ENCODE measurements around the gene SLC25A42. TPM values are rescaled to one million over a fixed set of nuclear protein-coding genes. Genes with fewer than 3 reads are reported as not detected.

Gene SLC25A42
- total RNA-seq, 2 experiments from 2014 or later = 6.7 to 8.5 TPM

DNA sequence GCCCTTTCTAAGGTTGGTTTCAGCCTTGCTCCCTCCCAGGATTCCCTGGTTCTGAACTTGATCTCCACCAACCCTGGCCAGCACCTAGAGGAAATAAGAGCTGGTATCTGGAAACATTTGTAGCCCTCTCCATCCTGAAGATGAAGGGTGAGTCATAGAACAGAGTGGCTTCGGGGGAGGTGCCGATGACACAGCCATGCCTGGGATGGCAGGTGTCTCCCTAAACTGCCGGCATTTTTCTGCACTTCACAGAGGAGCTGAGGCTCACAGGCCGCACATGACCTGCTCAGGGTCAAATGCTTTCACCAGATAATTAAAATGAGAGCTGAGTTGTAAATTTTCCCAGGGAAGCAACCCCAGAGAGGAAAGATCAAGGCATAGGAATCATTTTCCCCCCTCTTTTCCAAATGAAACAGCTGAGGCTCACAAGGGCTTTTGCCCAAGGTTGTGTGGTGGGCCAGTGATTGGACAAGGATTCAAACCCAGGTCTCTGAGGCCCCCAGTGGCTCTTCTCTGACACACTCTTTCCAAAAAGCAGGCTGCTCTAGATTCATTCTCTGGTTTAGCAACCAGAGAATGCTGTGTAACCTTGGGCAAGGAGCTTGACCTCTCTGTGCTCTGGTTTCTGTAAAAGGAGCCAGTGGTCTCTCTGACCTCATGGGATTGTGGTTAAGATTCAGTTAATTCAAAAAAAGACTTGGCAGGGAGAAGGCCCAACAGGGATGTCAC is 1.2 kb upstream of the SLC25A42 start:
- H3K4me1 Mint-ChIP-seq (ENCODE audit: low read depth) = peaks cover 39% of the 10 kb centered on the region
- H3K9me3 Mint-ChIP-seq = no peaks in the 10 kb centered on the region
- no peaks in the 10 kb centered on the region for H3K27me3 Mint-ChIP-seq (ENCODE audit: low read depth)
- peak; percentile 42 for DNase-seq
- peak overlapping the region; percentile 83 for H3K27ac Mint-ChIP-seq
- intact Hi-C loops (cut with micrococcal nuclease) = loop anchor here (1.0 to 2.0 kb wide), 9 partner anchors 29 to 540 kb away; partner anchors contain the start of genes ARMC6, BORCS8, COPE and DDX49
- peak overlapping the region; percentile 85 for H3K4me3 Mint-ChIP-seq
- H3K36me3 Mint-ChIP-seq (ENCODE audit: low read depth) = peaks cover 6% of the 10 kb centered on the region
- CTCF ChIA-PET = interaction anchor here (0.8 to 1.7 kb wide), 5 partner anchors 8 to 83 kb away, joined by 3 to 6 read pairs (median 5); no protein-coding TSS in a partner anchor

DNA sequence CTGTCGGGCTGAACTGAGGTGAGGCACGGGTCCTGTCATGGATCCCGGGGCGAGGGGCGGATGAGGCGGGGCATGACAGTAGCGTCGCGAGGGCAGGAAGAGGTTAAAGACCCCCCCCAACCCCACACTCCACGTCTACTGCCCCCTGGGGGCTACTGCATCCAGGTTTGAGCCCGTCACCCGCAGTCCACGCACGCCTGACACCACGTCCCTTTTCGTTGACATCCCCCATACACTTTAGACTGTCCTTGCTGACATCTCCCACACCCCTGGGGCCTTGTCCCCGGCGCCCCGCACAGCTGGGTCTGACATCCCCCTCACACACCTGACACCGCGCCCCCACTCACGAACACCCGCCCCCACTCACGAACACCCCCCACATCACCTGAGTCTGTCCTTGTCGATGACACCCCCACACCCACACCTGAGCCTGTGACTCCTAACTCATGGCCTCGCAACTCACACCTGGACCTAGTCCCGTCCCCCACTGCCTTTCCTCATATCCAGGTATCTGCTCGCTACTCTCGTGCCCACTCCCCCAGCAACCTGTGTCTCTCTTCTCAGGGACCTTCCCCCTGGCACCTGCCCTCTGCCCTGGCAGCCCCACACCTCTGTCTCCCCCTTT is 416 bp downstream of the SLC25A42 start:
- peaks cover 3% of the 10 kb centered on the region for H3K36me3 Mint-ChIP-seq (ENCODE audit: low read depth)
- no peaks in the 10 kb centered on the region for H3K9me3 Mint-ChIP-seq
- intact Hi-C loops (cut with micrococcal nuclease) = no loop called here
- H3K27me3 Mint-ChIP-seq (ENCODE audit: low read depth) = no peaks in the 10 kb centered on the region
- H3K27ac Mint-ChIP-seq = peak overlapping the region; percentile 72
- H3K4me3 Mint-ChIP-seq = peak overlapping the region; percentile 85
- DNase-seq = no peak
- peaks cover 44% of the 10 kb centered on the region for H3K4me1 Mint-ChIP-seq (ENCODE audit: low read depth)
- CTCF ChIA-PET = interaction anchor here (0.7 to 1.7 kb wide), 3 partner anchors 10 to 27 kb away, joined by 3 to 6 read pairs (median 6); no protein-coding TSS in a partner anchor

DNA sequence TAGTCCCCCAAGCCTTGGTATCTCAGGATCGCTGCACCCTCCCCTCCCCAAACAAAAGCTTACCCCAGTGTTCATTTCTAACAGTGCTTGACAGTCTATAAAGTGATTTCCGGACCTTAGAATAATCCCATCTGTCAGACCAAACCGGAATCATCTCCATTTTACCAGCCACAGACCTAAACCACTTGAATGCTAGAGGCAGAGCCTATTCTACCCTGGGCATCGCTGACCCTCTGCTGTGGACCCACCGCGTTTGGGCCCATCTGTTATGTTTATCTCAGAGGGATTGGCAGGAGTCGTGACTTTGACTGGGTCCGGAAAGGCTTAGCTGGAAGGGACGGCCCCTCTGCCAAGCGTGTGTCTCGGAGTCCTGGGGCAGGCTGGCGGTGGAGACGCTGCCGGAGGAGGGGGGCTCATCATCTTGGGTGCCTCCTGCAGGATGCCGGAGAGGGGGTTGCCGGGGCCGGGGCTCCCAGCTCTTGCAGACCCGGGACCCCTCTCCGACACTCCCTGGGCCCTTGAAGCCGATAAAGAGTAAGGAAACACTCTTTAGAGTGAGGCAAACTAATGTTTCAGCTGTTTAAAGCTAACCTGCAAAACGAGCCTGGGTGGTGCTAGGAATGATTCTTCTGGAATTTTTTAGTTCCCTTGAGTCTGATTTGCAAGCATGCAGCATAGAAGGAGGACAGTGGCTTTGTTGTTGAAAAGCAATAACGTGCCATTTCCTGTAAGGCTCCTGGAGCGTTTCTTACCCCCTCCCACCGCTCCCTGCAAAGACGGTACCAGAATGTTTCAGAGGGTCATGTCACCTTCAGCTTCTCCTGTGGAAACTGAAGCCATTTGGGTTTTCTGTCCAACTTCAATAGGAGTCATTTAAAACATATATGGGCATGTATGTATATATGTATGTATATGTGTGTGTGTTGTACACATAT is 1.3 kb downstream of the SLC25A42 start:
- CTCF ChIA-PET = interaction anchor here (0.6 to 0.7 kb wide), 3 partner anchors 9 to 44 kb away, joined by 3 read pairs; no protein-coding TSS in a partner anchor
- peaks cover under 1% of the 10 kb centered on the region for H3K36me3 Mint-ChIP-seq (ENCODE audit: low read depth)
- intact Hi-C loops (cut with micrococcal nuclease) = no loop called here
- H3K9me3 Mint-ChIP-seq = no peaks in the 10 kb centered on the region
- H3K4me3 Mint-ChIP-seq = peak overlapping the region; percentile 85
- H3K27ac Mint-ChIP-seq = peak overlapping the region; percentile 72
- DNase-seq = peak; percentile 58
- peaks cover 47% of the 10 kb centered on the region for H3K4me1 Mint-ChIP-seq (ENCODE audit: low read depth)
- H3K27me3 Mint-ChIP-seq (ENCODE audit: low read depth) = no peaks in the 10 kb centered on the region

DNA sequence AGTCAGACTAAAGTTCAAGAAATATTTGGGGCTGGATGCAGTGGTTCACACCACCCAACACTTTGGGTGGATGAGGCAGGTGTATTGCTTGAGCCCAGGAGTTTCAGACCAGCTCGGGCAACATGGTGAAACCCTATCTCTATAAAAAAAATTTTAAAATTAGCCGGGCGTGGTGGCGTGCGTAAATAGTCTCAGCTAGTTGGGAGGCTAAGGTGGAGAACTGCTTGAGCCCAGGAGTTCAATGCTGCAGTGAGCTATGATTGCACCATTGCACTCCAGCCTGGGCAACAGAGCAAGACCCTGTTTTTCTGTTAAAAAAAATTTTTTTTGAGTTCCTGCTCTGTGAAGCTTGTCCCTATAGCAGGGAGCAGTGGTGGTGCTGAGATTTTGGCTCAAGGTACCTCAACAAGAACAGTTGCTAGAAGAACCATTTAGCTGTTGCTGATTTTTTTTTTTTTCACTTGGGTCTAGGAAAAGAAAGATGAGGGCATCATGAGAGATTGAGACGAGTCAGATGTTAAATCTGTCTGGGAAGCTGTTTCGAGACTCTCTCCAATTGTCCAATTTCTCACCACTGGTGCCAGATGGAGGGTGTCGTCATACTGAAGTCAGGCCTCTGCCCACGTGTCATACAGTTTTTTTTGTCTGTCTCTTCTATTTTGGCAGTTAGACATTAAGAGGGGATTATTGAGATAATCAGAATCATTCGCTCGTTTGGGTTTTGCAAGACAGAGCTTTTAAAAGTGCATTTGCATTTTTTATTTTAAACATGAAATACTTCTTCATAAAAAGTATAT is 3.7 kb downstream of the SLC25A42 start:
- DNase-seq = no peak
- Mint-ChIP-seq H3K9me3 (no peaks in the 10 kb centered on the region), H3K4me1 (ENCODE audit: low read depth) (peaks cover 44% of the 10 kb centered on the region), H3K36me3 (ENCODE audit: low read depth) (peaks cover 5% of the 10 kb centered on the region), H3K27me3 (ENCODE audit: low read depth) (no peaks in the 10 kb centered on the region), H3K4me3 (no peak overlapping the region), H3K27ac (no peak overlapping the region)
- CTCF ChIA-PET = interaction anchor here (0.6 to 1.8 kb wide), 5 partner anchors 13 to 221 kb away, joined by 3 to 6 read pairs (median 4); no protein-coding TSS in a partner anchor
- intact Hi-C loops (cut with micrococcal nuclease) = no loop called here

DNA sequence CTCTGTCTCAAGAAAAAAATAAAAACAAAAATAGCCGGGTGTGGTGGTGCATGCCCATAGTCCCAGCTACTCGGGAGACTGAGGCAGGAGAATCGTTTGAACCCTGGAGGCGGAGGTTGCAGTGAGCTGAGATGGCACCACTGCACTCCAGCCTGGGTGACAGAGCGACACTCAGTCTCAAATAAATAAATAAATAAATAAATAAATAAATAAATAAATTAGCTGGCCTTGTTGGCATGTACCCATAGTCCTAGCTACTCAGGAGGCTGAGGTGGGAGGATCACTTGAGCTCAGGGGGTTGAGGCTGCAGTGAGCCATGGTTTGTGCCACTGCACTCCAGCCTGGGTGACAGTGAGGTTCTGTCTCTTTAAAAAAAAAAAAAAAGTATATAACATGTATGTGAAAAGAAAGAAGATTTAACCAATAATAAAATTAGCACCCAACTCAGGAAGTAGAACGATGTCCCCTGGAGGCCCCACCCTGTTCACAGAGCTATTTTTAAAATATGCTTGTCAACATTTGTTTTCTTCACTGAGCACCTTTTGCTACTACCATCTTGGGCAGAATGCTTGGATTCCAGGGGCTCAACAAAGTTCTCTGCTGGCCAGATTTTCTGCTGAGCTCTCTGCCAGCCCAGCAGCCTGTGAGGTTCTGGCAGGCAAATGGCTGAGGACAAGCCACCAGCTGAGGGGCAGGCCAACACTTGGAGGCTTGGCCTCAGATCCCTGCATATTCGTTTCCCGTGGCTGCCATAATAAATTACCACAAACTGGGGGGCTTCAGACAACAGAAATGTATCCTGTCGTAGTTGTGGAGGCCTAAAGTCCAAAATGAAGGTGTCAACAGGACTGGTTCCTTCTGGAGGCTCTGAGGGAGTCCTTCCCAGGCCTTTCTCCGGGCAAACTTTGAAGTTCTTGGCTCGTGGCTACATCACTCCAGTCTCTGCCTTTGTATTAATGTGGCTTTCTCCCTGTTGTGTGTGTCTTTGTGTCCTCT is 5.2 kb downstream of the SLC25A42 start:
- H3K4me3 Mint-ChIP-seq = no peak overlapping the region
- CTCF ChIA-PET = interaction anchor here (0.6 to 1.3 kb wide), 5 partner anchors 15 to 497 kb away, joined by 3 to 7 read pairs (median 3); partner anchors contain the start of gene UBA52
- intact Hi-C loops (cut with micrococcal nuclease) = no loop called here
- peaks cover 5% of the 10 kb centered on the region for H3K36me3 Mint-ChIP-seq (ENCODE audit: low read depth)
- H3K9me3 Mint-ChIP-seq = no peaks in the 10 kb centered on the region
- peaks cover 34% of the 10 kb centered on the region for H3K4me1 Mint-ChIP-seq (ENCODE audit: low read depth)
- H3K27me3 Mint-ChIP-seq (ENCODE audit: low read depth) = no peaks in the 10 kb centered on the region
- no peak overlapping the region for H3K27ac Mint-ChIP-seq
- DNase-seq = no peak

DNA sequence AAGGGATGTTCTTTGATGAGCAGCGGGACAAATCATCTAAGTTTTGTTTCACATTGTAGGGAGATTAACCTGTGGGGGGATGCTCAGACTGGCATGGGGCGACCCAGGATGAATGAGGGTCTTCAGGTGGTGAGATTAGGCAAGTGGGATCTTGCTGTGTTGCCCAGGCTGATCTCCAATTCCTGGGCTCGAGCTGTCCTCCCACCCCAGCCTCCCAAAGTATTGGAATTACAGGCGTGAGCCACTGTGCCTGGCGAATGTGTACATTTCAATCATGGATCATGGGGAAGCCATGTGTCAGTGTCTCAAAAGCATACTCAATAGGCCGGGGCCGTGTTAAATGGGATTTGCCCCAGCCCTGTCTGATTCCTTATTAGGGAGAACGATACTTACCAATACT is 8.1 kb downstream of the SLC25A42 start:
- Mint-ChIP-seq H3K4me1 (ENCODE audit: low read depth) (peaks cover 18% of the 10 kb centered on the region), H3K36me3 (ENCODE audit: low read depth) (peaks cover 7% of the 10 kb centered on the region), H3K27ac (no peak overlapping the region), H3K4me3 (no peak overlapping the region), H3K9me3 (no peaks in the 10 kb centered on the region), H3K27me3 (ENCODE audit: low read depth) (no peaks in the 10 kb centered on the region)
- CTCF ChIA-PET = no interaction called here
- intact Hi-C loops (cut with micrococcal nuclease) = no loop called here
- no peak for DNase-seq

DNA sequence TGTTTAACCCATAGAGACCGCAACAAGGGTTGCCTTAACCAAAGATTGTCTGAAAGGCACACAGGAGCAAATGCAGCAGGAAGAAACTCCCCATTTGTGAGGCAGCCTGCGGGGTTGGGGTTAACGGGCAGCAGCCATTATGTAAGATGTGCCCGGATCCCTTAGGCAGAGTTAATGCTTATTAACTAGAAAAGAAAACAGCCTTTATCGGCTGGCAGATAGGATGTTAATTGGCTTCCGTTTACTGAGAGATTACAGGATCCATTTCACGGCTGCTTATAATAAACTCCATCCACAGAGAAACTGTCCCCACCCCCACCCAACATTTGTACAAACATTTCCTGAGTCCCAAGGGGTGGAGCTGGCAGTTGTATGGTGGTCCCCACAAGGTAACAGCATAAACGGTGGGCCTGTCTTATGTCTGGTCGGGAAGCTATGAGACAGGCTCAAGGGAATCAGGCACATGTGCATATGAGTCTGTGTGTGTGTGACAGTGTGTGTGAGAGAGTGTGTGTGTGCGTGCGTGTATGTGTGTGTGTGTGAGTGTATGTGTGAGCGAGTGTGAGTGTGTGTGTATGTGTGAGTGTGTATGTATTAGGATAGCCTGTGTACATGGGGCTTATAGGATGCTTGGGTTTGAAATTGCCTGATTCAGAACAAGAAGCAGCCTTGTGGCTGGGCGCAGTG is 10.5 kb downstream of the SLC25A42 start:
- no peaks in the 10 kb centered on the region for H3K27me3 Mint-ChIP-seq (ENCODE audit: low read depth)
- intact Hi-C loops (cut with micrococcal nuclease) = no loop called here
- CTCF ChIA-PET = interaction anchor here (1.1 to 1.8 kb wide), 2 partner anchors 9 to 100 kb away, joined by 3 to 5 read pairs; no protein-coding TSS in a partner anchor
- peaks cover 8% of the 10 kb centered on the region for H3K36me3 Mint-ChIP-seq (ENCODE audit: low read depth)
- H3K4me1 Mint-ChIP-seq (ENCODE audit: low read depth) = peaks cover 7% of the 10 kb centered on the region
- H3K9me3 Mint-ChIP-seq = no peaks in the 10 kb centered on the region
- H3K4me3 Mint-ChIP-seq = no peak overlapping the region
- H3K27ac Mint-ChIP-seq = no peak overlapping the region
- no peak for DNase-seq

DNA sequence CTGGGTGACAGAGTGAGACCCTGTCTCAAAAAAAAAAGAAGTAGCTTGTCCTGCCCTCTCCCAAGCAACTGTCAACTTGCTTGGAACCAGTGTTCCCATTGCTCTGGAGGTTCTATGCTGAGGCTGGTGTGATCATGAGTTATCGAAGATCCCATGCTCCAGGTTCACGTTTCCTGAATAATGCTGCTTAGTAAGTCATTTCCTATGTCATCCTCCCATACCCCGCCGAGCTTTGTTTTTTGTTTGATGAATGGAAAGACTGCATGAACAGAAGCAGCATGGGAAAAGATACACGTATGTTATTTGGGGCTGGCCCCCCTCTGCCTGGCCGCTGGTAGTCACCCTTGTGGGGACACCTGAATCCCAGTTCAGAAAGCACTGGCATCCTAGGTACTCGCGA is 11.3 kb downstream of the SLC25A42 start:
- intact Hi-C loops (cut with micrococcal nuclease) = no loop called here
- Mint-ChIP-seq H3K4me3 (no peak overlapping the region), H3K9me3 (no peaks in the 10 kb centered on the region), H3K27me3 (ENCODE audit: low read depth) (no peaks in the 10 kb centered on the region), H3K36me3 (ENCODE audit: low read depth) (peaks cover 8% of the 10 kb centered on the region), H3K4me1 (ENCODE audit: low read depth) (peaks cover 5% of the 10 kb centered on the region), H3K27ac (no peak overlapping the region)
- DNase-seq = no peak
- CTCF ChIA-PET = interaction anchor here (1.1 kb wide), 1 partner anchor 10 kb away, joined by 3 read pairs; no protein-coding TSS in a partner anchor

DNA sequence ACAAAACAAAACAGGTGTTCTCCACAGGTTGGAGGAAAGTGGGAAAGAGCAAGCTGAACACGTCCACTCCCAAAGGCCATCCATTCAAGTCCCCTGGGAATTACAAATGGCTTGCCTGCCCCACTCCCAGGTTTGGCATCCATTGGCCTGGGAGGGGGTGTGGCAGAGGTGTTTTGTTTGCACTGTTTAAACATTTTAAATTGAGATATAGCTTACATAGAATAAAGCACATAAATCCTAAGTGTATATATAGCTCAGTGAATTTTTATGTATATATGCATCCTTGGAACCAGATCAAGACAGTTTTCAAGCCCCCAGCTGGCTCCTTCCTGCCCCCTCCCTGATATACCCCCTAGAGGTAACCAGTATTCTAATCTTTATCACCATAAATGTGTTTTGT is 12.7 kb downstream of the SLC25A42 start:
- CTCF ChIA-PET = interaction anchor here (0.7 kb wide), 2 partner anchors 22 to 23 kb away, joined by 3 read pairs; no protein-coding TSS in a partner anchor
- Mint-ChIP-seq H3K27ac (no peak overlapping the region), H3K4me1 (ENCODE audit: low read depth) (peaks cover 5% of the 10 kb centered on the region), H3K36me3 (ENCODE audit: low read depth) (peaks cover 6% of the 10 kb centered on the region), H3K4me3 (no peak overlapping the region), H3K27me3 (ENCODE audit: low read depth) (no peaks in the 10 kb centered on the region), H3K9me3 (no peaks in the 10 kb centered on the region)
- no peak for DNase-seq
- intact Hi-C loops (cut with micrococcal nuclease) = no loop called here

DNA sequence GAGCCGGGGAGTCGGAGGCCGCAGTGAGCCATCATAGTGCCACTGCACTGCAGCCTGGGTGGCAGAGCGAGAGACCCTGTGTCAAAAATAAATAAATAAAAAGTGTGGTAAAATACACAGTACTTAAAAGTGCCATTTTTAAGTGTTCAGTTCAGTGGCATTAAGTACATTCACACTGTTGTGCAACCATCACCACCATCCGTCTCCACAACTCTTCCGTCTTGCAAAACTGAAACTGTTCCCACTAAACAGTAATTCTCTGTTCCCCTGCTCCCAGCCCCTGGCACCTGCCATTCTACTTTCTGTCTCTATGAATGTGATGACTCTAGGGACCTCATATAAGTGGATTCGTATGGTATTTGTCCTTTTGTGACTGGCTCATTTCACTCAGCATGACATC is 13.3 kb downstream of the SLC25A42 start:
- peaks cover 3% of the 10 kb centered on the region for H3K36me3 Mint-ChIP-seq (ENCODE audit: low read depth)
- intact Hi-C loops (cut with micrococcal nuclease) = no loop called here
- no peak for DNase-seq
- peaks cover 5% of the 10 kb centered on the region for H3K4me1 Mint-ChIP-seq (ENCODE audit: low read depth)
- CTCF ChIA-PET = interaction anchor here (0.7 kb wide), 1 partner anchor 23 kb away, joined by 3 read pairs; no protein-coding TSS in a partner anchor
- H3K9me3 Mint-ChIP-seq = no peaks in the 10 kb centered on the region
- H3K4me3 Mint-ChIP-seq = no peak overlapping the region
- no peak overlapping the region for H3K27ac Mint-ChIP-seq
- no peaks in the 10 kb centered on the region for H3K27me3 Mint-ChIP-seq (ENCODE audit: low read depth)

Measured in activated naive CD4-positive, alpha-beta T cell treated with anti-CD3 and anti-CD28 coated beads for 36 hours (primary cell).